GM18858 (cell line): ENCODE measurements around the gene PLA2G2A.
"Not testable (repeated sequence)": the region's sequence is repeated elsewhere in the genome, so short reads cannot be mapped to it uniquely, and the experiment has no call there.

ENCODE experiments used
- ATAC-seq: cut with Tn5 transposase; IDR thresholded peaks from one replicate; pipeline ENCODE4 v1.9.1; 2021; ENCODE audit not compliant: unreplicated experiment

The PLA2G2A gene

GRCh38 chr1:19979494-19979977 lies at the start of gene PLA2G2A:
PLA2G2A (minus strand) TSS chr1:19979618; CDS start chr1:19978773, 845 bp downstream.
- ATAC-seq: no peak

- no peak for ATAC-seq
Measured at GRCh38 chr1:20028726-20029125, 49.3 kb upstream of the PLA2G2A start.

GRCh38 chr1:20028125-20028524 lies 48.7 kb upstream of the PLA2G2A start:
- ATAC-seq: no peak

GRCh38 chr1:20017741-20018140 lies 38.3 kb upstream of the PLA2G2A start:
- no peak for ATAC-seq

GRCh38 chr1:20014153-20014552 lies 34.7 kb upstream of the PLA2G2A start:
- no peak for ATAC-seq

- ATAC-seq: no peak
Measured at GRCh38 chr1:20010016-20010415, 30.6 kb upstream of the PLA2G2A start.

GRCh38 chr1:20009212-20009611 lies 29.8 kb upstream of the PLA2G2A start:
- ATAC-seq: no peak

GRCh38 chr1:20008391-20008841 lies 29.0 kb upstream of the PLA2G2A start:
- no peak for ATAC-seq

- not testable (repeated sequence) for ATAC-seq
Measured at GRCh38 chr1:19998823-19999222, 19.4 kb upstream of the PLA2G2A start.

- no peak for ATAC-seq
Measured at GRCh38 chr1:19990689-19991088, 11.3 kb upstream of the PLA2G2A start.

- not testable (repeated sequence) for ATAC-seq
Measured at GRCh38 chr1:19990182-19990582, 10.8 kb upstream of the PLA2G2A start.

GRCh38 chr1:19988267-19989006 lies 9.0 kb upstream of the PLA2G2A start:
- ATAC-seq: no peak

GRCh38 chr1:19987719-19988118 lies 8.3 kb upstream of the PLA2G2A start:
- ATAC-seq: no peak

GRCh38 chr1:19984409-19985016 lies 5.1 kb upstream of the PLA2G2A start:
- not testable (repeated sequence) for ATAC-seq

- no peak for ATAC-seq
Measured at GRCh38 chr1:19981507-19982312, 2.3 kb upstream of the PLA2G2A start.

GRCh38 chr1:19981170-19981506 lies 1.7 kb upstream of the PLA2G2A start:
- ATAC-seq: no peak

GRCh38 chr1:19980314-19980713 lies 896 bp upstream of the PLA2G2A start:
- ATAC-seq: no peak

- ATAC-seq: no peak
Measured at GRCh38 chr1:19978143-19978542, 1.3 kb downstream of the PLA2G2A start.

GRCh38 chr1:19976317-19977003 lies 3.0 kb downstream of the PLA2G2A start:
- no peak for ATAC-seq

GRCh38 chr1:19975423-19976193 lies 3.8 kb downstream of the PLA2G2A start:
- no peak for ATAC-seq
